Measurements from ENCODE around the gene MYO7B.
"Not testable (repeated sequence)": the region's sequence is repeated elsewhere in the genome, so short reads cannot be mapped to it uniquely, and the experiment has no call there.

MYO7B gene

DNA sequence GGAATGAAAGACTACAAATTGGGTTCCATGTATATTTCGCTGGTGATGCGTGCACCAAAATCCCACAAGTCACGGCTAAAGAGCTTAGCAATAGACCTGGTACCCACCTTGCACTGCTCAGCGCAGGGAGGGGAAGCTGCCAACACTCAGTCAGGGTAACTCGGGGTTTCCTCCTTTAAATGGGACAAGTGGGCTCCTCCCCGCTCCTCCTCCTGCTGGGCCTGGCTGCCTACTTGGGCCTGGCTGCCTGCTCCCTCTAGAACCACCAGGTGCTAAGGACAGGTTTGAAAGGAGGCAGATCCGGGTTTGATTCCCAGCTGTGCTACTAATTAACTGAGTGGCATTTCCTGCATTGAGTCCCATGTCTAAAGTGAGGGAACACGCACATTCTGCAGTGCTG lies 23.4 kb downstream of the MYO7B start:
- DNase-seq, result no peak

DNA sequence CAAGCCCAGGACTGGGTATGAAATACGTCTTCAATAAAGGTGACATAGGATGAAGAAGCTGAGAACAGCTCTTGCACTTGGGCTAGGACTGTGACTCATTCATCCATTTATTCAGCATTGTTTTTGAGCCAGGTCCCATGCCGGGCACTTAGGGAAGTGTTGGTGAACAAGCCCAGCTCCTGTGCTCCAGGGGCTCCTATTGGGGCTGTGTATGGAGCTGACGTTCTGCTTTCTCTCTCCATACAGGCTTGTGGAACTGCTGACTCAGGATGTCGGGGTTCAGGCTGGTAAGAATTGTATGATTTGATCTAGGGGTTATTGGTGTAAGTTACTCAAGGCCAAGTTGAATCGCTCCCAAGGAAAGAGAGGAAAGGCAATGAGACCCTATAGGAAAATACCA lies 24.0 kb downstream of the MYO7B start:
- no peak for DNase-seq

DNA sequence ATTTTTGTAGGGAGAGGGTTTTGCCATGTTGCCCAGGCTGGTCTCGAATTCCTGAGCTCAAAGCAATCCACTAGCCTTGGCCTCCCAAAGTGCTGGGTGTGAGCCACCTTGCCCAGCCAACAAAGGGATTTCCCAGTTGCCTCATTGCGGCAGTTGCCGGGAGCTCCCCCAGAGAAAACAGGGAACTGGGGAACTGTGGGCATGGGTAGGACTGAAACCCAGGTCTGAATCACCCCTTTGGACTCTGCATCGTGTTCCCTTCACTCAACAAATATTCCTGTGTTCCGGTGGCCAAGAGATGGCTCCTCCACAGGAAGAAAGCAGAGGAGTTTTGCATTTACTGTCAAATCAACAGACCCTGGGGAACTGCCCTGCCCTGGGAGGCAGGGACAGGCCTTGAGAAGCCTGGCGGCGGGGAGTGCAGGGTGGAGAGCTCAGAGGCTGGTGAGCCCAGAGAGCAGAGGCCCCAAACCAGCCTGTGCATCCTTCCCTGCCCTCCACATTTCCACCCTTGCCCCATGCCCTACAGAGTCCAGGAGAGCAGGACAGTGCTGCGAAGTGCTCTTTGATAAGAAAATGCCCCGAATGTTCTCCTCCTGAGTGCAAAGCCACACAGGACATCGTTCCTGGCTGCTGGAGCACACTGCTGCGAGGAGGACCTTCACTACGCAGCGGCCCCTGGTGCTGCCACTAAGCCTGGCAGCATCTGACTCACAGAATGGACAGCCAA lies 24.9 kb downstream of the MYO7B start:
- peak; percentile 13 for DNase-seq

DNA sequence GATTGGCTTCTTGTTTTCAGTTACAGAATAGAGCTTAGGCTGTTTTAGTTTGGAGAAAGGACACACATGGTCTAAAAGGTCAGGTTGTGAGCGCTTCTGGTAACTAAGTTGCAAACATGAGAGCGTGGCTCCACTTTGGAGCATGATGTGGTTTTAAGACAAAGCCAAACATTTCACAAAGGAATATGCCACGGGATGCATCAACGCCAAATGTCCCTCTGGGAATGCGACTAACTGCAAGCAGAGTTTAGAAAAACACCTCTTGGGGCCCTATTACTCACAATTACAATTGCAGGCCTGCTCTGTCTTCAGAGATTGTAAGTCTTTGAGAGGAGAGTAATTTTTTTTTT lies 25.4 kb downstream of the MYO7B start:
- DNase-seq, result peak; percentile 10

DNA sequence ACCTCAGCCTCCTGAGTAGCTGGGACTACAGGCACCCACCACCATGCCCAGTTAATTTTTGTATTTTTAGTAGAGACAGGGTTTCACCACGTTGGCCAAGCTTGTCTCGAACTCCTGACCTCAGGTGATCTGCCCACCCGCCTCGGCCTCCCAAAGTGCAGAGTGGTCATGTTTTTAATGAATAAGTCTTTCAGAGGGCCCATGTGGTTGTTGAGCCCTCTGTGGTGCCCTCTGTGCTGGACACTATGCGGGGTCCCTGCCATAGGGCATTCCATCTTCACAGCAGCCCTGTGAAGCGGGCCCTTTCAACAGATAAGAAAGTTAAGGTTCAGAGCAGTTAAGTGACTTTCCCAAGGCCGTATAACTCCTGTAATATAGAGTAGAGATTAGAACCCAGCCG lies 25.9 kb downstream of the MYO7B start:
- DNase-seq, result no peak

DNA sequence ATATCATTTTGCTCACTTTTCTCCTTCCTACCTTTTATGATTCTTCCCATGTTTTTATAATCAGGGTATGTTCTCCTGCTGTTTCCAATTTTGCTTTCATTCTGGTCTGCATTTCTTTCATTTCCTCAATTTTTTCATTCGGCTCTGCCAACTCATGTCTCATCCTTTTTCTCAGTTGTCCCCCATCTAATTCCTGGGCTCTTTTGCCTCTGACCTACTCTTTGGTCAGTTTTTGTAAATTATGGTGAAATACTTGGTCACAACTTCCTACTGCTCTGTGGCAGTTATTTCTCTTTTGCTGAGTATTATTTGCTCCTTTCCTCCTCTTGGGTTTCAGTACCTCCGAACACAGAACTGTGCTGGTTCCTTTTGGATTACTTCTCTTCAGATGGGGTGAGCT lies 27.5 kb downstream of the MYO7B start:
- DNase-seq, result no peak

DNA sequence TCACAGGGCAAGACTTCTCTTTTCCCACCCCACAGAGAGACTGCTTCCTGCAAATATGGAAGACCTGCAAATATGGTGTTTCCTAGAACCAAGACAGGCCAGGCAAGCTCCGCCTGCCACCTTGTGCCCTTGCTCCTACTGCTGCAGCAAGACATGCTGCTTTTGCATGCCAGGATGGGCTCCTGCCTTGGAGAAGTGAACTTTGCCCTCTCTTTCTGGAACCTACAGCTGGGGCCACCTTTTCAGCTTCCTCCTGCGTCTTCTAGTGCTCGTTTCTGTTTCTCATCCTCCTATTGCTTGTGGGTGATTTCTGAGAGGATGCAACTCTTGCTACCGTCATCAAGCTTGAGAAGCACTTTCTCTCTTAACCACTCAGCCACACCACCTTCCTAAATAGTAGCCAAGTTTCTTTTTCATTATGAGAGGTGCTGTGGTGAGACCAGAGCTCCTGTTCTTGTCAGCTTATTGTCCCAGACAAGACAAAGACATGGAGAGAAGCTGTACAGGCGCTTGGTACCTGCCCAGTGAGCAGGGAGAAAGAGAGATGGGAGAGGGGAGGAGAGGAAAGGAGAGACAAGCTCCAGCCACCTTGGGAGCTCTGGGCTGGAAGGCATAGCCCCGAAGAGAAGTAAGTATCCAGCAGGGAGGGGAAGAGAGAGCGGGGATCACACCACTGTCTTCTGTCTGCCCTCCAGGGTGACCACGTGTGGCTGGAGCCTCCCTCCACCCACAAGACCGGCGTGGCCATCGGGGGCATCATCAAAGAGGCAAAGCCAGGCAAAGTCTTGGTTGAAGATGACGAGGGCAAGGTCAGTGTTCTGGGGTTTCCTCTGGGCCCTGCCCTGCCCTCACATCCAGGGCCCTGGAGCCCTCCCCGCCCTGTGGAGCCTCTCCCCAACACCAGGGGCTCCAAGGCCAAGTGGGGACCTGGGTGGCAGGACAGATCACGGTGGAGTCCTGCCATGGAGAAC lies 28.3 kb downstream of the MYO7B start:
- DNase-seq, result no peak

DNA sequence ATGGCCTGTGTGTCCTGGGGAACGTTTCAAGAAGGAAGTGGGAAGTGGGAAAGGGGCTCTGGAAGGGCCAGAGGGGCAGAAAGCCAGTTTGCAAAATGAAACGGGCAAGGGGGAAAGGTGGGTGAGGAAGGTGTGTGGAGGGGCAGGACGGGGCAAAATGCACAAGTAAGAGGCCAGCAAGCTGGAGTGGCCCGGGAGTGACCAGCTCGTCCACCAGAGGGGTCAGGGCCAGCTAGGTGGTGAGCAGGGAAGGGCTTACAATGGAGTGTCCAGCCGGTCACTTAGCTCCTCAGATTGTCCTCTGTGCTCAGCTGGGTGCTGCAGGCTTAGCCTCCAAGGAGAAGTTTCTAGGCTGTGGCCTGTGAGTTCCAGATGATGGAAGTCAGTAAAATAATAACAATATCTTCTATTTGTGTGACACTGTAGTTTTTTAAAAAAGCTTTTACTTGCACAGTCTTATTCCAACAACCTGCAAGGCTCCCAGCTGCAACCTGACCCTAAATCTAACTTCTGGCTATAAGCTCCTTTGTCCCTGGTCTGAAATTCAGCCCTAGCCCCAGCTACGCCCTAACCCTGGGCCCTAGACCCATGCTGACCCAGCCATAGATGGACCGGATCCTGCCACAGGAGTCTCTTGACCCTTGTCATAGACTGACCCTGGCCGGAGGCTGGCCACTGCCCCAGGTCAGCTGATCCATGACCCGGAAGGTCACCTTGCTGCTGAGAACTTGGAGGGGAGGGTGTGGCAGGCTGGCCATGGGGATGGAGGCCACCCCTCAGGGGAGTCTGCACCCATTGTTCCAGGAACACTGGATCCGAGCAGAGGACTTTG lies 29.2 kb downstream of the MYO7B start:
- DNase-seq, result no peak

DNA sequence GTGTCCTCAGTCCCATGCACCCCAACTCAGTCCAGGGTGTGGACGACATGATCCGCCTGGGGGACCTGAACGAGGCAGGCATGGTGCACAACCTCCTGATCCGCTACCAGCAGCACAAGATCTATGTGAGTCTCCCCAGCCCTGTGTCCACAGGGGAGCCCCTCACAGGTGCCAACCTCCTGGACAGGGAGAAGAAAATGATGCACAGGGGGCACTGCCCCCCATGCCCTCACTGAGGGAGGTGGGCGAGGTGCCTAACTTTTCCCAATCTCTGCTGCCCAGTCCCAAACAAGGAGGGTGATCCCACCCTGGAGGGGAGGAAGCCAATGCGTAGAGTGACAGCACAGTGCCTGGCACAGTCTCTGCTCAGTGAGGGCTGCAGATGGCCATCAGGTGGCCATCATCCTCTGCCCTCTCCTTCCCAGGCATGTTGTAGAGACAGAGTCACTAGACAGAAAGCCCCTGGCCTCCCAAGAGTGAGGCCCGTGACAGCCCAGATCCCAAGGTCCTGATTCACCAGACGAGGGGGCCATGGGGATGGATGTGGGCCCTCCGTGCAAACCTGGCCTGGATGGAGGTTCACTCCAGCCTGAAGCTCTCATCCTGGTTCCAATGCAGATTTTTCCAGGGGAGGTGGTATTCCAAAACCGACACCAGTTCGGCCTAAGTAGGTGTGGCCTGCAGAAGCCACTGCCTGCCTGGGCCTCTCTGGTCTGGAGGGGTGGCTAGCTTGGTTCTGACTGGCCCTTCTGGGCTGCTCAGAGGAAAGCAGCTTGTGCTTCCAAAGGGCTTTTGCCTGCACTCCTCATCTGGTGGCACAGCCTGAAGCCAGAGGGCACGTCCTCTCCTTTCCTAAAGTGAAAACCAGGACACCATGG lies 30.0 kb downstream of the MYO7B start:
- no peak for DNase-seq

DNA sequence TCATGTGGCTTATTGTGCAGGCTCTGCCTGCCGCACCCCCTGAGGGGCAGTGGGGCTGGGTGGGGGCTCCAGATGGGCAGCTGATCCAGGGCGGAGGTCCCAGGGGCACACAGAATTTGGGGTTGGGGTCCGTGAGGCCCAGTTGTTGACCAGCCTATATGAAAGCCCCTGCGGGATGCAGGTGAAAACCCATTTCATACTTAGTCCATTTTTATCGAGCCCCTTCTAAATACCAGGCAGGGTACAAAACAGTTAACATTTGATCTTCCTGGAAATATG lies 30.6 kb downstream of the MYO7B start:
- no peak for DNase-seq

DNA sequence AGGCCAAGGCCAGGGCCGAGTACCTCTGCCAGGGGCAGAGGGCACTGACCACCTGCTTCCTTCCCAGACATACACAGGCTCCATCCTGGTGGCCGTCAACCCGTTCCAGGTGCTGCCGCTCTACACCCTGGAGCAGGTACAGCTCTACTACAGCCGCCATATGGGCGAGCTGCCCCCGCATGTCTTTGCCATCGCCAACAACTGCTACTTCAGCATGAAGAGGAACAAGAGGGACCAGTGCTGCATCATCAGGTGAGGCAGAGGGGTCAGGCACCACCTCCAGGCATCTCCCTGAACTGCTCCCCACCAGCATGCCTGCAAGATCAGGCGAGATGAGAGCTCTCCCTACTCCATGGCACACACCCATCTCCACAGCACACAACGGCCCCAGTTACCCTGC lies 31.1 kb downstream of the MYO7B start:
- DNase-seq, result no peak

DNA sequence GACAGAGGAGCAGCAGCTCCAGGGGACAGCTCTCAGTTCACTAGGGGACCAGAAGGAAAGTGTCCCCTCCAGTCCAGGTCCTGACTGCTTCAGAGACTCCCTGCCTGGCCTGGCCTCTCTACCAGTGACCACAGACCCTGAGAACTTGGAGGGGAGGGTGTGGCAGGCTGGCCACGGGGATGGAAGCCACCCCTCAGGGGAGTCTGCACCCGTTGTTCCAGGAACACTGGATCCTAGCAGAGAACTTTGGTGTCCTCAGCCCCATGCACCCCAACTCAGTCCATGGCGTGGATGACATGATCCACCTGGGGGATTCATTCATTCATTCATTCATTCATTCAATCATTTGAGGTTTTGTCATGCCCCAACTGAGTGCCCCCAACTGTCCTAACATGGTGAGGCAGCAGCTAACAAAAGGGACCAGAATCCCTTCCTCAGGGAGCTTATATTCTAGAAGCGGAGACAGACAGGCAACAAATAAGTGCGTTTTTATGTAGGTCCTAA lies 31.9 kb downstream of the MYO7B start:
- DNase-seq, result no peak

DNA sequence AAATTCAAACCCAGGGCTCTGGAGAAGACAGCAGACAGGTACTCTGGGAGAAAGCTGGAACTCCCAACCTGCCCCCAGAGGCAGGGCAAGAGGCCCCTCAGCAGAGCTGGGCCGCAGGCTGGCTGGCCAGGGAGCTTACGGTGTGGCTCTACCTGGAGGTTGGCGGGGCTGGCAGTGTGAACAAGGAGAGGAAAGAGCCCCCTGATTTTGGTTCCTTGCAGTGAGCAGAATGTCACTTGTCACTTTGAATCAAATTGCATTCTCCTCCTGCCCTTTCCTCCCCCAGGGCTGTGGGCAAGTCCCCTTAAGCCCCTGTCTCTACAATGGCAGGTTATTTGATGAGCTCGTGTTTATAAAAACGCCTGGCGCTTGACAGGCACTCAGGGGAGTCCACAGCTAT lies 32.6 kb downstream of the MYO7B start:
- no peak for DNase-seq

DNA sequence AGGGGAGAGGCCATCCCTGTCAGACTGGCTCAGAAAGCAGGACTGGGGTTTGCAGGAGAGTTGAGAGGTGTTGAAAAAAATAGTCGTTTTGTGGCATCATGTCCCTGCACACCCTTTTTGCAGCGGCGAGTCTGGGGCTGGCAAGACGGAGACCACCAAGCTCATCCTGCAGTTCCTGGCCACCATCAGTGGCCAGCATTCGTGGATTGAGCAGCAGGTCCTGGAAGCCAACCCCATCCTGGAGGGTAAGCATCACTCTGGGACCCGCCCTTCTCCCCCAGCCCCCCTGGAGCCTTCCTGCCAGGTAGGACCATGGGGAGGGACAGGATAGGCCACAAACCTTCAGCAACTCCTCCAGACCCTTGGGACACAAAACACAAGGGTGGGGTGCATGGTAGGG lies 34.2 kb downstream of the MYO7B start:
- DNase-seq, result no peak

DNA sequence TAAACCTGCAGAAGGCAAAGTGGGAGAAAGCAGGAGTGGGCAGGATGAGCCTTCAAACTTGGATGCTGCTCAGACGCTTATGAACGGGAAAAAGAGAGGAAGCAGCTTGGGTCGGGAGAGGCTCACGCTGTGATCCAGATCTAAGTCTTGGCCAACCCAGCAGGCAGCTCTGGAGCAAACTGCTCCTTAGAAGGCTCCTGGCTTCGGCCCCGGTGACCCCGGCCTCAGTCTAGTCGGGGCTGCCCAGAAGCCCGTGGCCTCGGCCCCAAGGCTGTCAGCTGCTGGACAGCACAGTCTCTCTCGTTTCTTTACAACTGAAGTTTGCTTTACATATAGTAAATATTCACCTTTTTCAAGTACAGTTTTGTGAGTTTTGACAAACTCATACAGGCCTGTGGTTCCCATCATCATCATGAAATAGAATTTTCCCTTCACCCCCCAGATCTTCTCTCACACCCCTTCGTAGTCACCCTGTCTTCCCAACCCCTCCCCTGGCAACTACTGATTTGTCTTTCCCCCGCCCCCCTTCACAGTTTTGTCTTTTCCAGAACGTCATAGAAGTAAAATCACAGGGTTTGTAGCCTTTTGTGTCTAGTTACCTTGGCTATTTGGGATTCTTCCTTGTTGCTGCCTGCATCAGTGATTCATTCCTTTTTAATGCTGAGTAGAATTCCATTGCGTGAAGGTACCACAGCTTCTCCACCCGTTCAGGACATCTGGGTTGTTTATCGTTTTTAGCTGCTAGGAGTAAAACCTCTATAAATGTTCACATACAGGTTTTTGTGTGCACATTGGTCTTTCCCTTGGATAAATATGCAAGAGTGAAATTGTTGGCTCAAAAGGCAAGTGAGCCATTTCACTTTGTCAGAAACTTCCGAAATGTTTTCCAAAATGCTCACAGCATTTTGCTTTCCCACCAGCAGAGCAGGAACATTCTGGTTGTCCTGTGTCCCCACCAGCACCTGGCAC lies 35.1 kb downstream of the MYO7B start:
- DNase-seq, result no peak

DNA sequence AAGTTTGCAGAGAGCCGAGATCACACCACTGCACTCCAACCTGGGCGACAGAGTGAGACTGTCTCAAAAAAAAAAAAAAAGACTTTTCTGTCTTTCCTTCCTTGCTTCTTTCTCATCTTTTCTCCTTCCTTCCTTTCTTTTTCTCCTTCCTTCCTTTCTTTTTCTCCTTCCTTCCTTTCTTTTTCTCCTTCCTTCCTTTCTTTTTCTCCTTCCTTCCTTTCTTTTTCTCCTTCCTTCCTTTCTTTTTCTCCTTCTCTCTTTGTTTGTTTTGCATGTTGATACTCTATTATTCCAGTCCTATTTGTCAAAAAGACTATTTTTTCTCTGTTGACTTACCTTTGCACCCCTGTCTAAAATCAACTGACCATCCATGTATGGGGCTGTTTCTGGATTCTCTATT lies 36.9 kb downstream of the MYO7B start:
- DNase-seq, result not testable (repeated sequence)

DNA sequence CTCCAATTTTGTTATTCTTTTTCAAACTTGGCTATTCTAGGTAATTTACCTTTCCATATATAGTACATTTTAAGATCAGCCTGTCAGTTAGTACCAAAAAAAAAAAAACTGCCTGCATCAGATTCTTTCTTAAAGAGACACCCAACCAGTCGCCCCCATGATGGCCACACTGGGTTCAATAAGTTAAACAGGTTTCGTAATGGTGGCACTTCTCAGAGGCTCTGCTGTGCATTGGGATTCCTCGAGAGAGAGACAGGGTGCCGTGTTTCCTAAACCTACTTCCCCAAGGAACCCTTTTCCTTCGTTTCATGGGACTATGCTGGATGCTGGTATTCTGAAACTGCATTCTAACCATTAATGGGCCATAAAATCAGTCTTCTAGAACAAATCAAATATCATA lies 37.4 kb downstream of the MYO7B start:
- no peak for DNase-seq

DNA sequence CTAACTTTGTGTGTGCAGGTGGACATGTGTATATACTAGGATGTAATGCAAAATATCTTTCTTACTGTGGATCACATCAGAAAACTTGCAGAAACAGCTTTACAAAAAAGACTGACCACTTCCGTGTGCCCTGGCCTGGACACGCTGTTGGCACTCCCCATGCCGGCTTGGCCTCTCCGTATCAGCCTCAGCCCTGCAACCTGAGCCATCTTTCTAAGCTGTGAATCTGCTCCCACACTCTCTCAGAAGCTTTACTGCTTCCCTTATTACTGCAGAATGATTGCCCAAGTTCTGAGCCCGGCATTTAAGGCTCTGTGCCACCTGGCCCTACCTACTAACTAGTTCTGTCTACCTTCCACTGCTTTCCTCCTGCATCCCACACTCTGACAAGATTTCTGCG lies 37.8 kb downstream of the MYO7B start:
- DNase-seq, result no peak

DNA sequence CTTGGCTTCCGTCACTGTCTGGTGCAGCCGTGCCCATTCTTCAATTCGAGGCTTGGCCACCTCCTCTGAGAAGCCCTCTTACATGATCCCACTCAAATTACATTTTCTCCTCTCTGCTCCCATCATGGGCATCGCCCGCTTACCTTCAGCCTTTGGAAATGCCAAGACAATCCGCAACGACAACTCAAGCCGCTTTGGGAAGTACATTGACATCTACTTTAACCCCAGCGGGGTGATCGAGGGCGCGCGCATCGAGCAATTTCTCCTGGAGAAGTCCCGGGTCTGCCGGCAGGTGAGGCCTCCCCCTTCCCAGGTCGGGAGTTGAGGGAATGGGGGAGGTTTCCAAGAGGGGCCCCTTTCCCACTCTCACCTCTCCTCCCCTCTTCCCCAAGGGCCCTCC lies 38.3 kb downstream of the MYO7B start:
- DNase-seq, result no peak

DNA sequence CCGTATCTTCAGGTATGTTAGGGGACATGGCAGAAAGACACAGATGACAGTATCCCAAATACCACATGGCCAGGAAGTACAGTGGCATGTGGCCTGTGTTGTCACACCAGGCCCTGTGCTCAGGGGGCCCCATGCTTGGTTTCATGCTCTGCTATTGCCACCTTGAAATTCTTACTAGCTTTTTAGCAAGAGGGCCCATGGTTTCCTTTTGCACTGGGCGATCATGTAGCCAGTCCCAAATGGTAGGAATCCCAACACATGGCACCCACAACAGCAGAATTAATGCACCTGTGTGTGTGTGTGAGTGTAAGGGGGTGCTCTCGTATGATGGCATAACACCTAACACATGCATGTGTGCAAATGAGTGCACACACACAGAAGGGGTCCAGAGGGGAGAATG lies 39.2 kb downstream of the MYO7B start:
- no peak for DNase-seq

DNA sequence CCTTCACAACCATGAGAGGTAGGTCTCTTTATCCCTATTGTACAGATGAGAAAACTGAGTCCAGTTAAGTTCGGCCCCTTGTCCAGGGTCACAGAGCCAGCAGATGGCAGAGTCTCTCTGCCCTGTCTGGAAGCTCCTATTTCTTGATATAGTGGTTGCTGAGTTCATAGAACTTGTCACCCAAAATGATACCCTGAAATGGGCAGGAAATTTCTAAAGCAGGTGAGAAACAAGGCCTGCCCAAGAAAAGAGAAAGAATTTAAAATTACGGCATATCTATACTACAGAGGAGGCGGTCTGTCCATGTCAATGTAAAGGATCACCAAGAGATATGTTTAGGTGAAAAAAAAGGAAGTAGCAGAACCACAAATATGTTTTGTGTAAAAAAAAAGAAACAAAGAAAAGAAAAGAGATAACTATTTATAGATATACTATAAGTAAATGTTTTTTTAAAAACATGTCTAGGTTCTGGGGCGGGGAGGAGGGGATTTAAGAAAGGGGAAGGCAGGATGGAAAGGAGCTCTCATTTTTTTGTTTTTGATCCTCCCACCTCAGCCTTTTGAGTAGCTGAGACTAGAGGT lies 39.8 kb downstream of the MYO7B start:
- no peak for DNase-seq
